ENCODE measurements around the gene RBCK1. TPM values are rescaled to one million over a fixed set of nuclear protein-coding genes. Genes with fewer than 3 reads are reported as not detected.
"Not testable (repeated sequence)": the region's sequence is repeated elsewhere in the genome, so short reads cannot be mapped to it uniquely, and the experiment has no call there.

The RBCK1 gene
- total RNA-seq, 1 donor from 2014 or later, result 65.2 TPM

DNA sequence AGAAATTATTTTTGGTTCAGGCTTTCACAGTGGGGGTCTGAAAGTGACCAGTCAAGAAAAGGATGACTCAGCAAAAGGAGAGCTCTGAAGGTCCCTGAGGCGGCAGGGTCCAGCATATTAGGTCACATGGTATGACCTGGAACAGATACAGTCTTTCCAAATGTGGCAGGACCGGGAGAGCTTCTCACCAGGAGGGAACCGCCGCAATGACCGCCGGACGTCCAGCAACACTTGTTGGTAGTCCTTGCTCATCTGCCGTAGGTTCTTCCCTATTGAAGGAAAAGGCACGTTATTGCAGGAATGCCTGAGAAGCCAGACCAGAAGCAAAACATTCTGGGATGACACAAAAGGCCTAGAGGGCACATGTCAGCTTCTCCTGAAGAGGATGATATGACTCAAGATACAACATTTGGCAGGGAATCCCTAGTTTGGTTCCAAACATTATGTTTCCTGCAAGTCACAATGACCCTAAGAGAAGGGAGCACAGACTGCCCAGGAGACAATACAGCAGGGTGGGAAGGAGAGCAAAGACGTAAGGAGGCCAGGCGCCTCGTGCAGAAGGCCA, 36.8 kb downstream of the RBCK1 start:
- no peaks in the 10 kb centered on the region for H3K9me3 Mint-ChIP-seq
- no peak for TF ChIP-seq CTCF (conservative IDR thresholded peaks at IDR 0.05)
- no peak for DNase-seq (ENCODE audit: low read depth, low spot score)
- H3K36me3 Mint-ChIP-seq (ENCODE audit: low read depth), result peaks cover 6% of the 10 kb centered on the region
- no peak overlapping the region for H3K4me3 Mint-ChIP-seq
- H3K27ac Mint-ChIP-seq (ENCODE audit: unreplicated experiment), result peak overlapping the region; percentile 83
- H3K27me3 Mint-ChIP-seq (ENCODE audit: low read depth), result no peaks in the 10 kb centered on the region
- H3K4me1 Mint-ChIP-seq, result peaks cover 16% of the 10 kb centered on the region

GRCh38 chr20:445514-446336, 37.6 kb downstream of the RBCK1 start:
- no peak overlapping the region for H3K27ac Mint-ChIP-seq (ENCODE audit: unreplicated experiment)
- TF ChIP-seq CTCF (conservative IDR thresholded peaks at IDR 0.05), result no peak
- peaks cover 4% of the 10 kb centered on the region for H3K36me3 Mint-ChIP-seq (ENCODE audit: low read depth)
- no peak for DNase-seq (ENCODE audit: low read depth, low spot score)
- H3K9me3 Mint-ChIP-seq, result no peaks in the 10 kb centered on the region
- no peaks in the 10 kb centered on the region for H3K27me3 Mint-ChIP-seq (ENCODE audit: low read depth)
- H3K4me1 Mint-ChIP-seq, result peaks cover 19% of the 10 kb centered on the region
- no peak overlapping the region for H3K4me3 Mint-ChIP-seq

- H3K27me3 Mint-ChIP-seq (ENCODE audit: low read depth); DNase-seq (ENCODE audit: low read depth, low spot score); H3K4me1 Mint-ChIP-seq; H3K4me3 Mint-ChIP-seq; H3K27ac Mint-ChIP-seq (ENCODE audit: unreplicated experiment); H3K9me3 Mint-ChIP-seq; H3K36me3 Mint-ChIP-seq (ENCODE audit: low read depth): not testable (repeated sequence)
Observed at GRCh38 chr20:452021-452420, 43.9 kb downstream of the RBCK1 start.

- no peaks in the 10 kb centered on the region for H3K9me3 Mint-ChIP-seq
- H3K4me1 Mint-ChIP-seq, result peaks cover 26% of the 10 kb centered on the region
- no peaks in the 10 kb centered on the region for H3K36me3 Mint-ChIP-seq (ENCODE audit: low read depth)
- no peak for DNase-seq (ENCODE audit: low read depth, low spot score)
- H3K27me3 Mint-ChIP-seq (ENCODE audit: low read depth), result no peaks in the 10 kb centered on the region
- no peak for TF ChIP-seq CTCF (conservative IDR thresholded peaks at IDR 0.05)
- no peak overlapping the region for H3K4me3 Mint-ChIP-seq
- H3K27ac Mint-ChIP-seq (ENCODE audit: unreplicated experiment), result no peak overlapping the region
Observed at GRCh38 chr20:454951-455350, 46.9 kb downstream of the RBCK1 start.

DNA sequence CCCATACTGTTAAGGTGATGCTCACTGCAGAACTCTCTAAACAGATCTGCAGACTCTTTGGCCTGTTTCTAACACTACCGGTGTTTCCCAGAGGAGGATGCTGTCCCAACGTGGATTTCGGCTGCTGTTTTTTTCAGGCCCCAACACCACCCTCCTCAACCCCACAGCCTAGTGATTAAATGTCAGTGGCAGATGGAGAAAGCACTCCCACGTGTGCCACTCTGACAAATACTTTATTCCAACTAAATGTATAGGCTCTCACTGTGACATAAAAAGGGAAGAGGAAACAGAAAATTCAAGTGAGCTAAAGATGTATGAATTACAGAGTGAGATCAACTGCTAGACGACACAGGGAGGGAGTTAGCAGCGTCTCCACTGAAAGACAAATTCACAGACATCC, 50.7 kb downstream of the RBCK1 start:
- Mint-ChIP-seq H3K36me3 (ENCODE audit: low read depth) (no peaks in the 10 kb centered on the region), H3K27ac (ENCODE audit: unreplicated experiment) (no peak overlapping the region), H3K4me3 (peak overlapping the region; percentile 45), H3K9me3 (no peaks in the 10 kb centered on the region), H3K4me1 (peaks cover 45% of the 10 kb centered on the region), H3K27me3 (ENCODE audit: low read depth) (no peaks in the 10 kb centered on the region)
- no peak for TF ChIP-seq CTCF (conservative IDR thresholded peaks at IDR 0.05)
- DNase-seq (ENCODE audit: low read depth, low spot score), result no peak

- Mint-ChIP-seq H3K27me3 (ENCODE audit: low read depth) (no peaks in the 10 kb centered on the region), H3K36me3 (ENCODE audit: low read depth) (no peaks in the 10 kb centered on the region), H3K27ac (ENCODE audit: unreplicated experiment) (no peak overlapping the region), H3K4me1 (peaks cover 45% of the 10 kb centered on the region), H3K9me3 (no peaks in the 10 kb centered on the region), H3K4me3 (peak overlapping the region; percentile 86)
- DNase-seq (ENCODE audit: low read depth, low spot score), result no peak
- TF ChIP-seq CTCF (conservative IDR thresholded peaks at IDR 0.05), result no peak
Observed at GRCh38 chr20:460180-460579, 52.1 kb downstream of the RBCK1 start.

All from neural crest cell (in vitro differentiated cells).